ENCODE data around the gene F7. TPM values are rescaled to one million over a fixed set of nuclear protein-coding genes. Genes with fewer than 3 reads are reported as not detected.

Gene F7
- polyA plus RNA-seq, 2 of the 4 experiments (the other 2 are of a cell fraction) = 0.26 to 0.65 TPM

DNA sequence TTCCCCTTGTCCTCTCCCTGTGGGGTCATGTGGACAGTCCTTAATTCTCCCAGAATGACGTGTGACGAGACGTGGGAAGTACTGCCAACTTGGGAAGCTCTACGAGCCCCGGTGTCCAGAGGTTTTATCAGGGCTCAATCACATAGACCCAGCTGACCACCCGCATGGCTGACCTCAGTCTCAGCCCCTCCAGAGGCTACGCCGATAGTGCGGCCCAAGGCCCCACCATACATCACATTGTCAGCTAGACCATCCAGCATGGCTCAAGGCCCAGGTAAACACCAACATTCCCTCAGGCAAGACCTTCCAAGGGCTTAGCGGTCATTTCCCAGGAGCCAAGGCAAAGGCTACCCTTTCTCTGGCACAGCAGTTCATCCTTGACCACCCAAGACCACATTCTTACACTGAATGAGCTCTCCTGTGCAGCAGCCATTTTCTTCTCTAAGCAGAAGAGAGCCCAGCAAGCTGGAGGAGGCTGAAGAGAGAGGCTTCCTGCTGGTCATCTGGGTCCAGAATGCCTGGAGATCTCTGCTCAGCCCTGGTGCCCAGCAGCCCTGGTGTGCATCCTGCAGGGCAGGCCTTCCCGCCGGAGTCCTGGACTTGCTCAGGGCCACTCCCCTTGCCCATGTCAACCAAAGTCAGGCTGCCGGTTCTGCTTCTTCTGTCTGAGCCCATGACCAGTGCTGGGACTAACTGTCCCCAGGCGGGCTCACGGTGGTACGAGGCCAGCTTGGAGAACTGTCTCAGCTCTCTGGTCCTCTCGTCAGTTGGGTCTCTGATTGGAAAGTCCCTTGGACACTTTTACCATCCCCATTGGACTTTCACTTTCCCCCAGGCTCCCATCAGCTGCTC, 9.1 kb downstream of the F7 start:
- ChIA-PET POLR2A (interaction anchor here (0.5 kb wide), 1 partner anchor 155 kb away, joined by 3 read pairs; no protein-coding TSS in a partner anchor), CTCF (interaction anchor here (0.9 to 2.0 kb wide), 3 partner anchors 9 to 81 kb away, joined by 3 to 5 read pairs (median 3); no protein-coding TSS in a partner anchor)
- Histone ChIP-seq H3K4me1 (no peaks in the 10 kb centered on the region), H3K4me3 (no peak overlapping the region), H3K27ac (no peak overlapping the region), H3K9me3 (no peaks in the 10 kb centered on the region), H3K4me2 (no peak overlapping the region)
- 81% methylated on average over 11 of the region's 17 CpGs for WGBS (ENCODE audit: missing lambda C conversion rate)
- FAIRE-seq (no peak), DNase-seq (ENCODE audit: low read depth in 1 of 2, low spot score in 1 of 2) (no peak), ATAC-seq (no peak)
- TF ChIP-seq TFCP2L1 (CRISPR knock-in tag; IDR thresholded peaks at IDR 0.05) (no peak), PHF8 (IDR thresholded peaks at IDR 0.05; ENCODE audit: borderline replicate concordance, low read depth) (no peak), ESRRA (IDR thresholded peaks at IDR 0.05; ENCODE audit: borderline replicate concordance, low read length) (no peak), FOSB (CRISPR knock-in tag; IDR thresholded peaks at IDR 0.05) (no peak), RCOR1 (IDR thresholded peaks at IDR 0.05; ENCODE audit: low read depth, low read length) (no peak), NFE2L2 (conservative IDR thresholded peaks at IDR 0.05; ENCODE audit: low read length) (no peak), SMC3 (IDR thresholded peaks at IDR 0.05) (no peak), GATA3 (IDR thresholded peaks at IDR 0.05; ENCODE audit: borderline replicate concordance) (no peak)
- TF ChIP-seq, protein P1, sequence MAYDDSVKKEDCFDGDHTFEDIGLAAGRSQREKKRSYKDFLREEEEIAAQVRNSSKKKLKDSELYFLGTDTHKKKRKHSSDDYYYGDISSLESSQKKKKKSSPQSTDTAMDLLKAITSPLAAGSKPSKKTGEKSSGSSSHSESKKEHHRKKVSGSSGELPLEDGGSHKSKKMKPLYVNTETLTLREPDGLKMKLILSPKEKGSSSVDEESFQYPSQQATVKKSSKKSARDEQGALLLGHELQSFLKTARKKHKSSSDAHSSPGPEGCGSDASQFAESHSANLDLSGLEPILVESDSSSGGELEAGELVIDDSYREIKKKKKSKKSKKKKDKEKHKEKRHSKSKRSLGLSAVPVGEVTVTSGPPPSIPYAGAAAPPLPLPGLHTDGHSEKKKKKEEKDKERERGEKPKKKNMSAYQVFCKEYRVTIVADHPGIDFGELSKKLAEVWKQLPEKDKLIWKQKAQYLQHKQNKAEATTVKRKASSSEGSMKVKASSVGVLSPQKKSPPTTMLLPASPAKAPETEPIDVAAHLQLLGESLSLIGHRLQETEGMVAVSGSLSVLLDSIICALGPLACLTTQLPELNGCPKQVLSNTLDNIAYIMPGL (CRISPR knock-in tag; IDR thresholded peaks at IDR 0.05; ENCODE audit: borderline replicate concordance) = no peak
- TF ChIP-seq, protein P2, sequence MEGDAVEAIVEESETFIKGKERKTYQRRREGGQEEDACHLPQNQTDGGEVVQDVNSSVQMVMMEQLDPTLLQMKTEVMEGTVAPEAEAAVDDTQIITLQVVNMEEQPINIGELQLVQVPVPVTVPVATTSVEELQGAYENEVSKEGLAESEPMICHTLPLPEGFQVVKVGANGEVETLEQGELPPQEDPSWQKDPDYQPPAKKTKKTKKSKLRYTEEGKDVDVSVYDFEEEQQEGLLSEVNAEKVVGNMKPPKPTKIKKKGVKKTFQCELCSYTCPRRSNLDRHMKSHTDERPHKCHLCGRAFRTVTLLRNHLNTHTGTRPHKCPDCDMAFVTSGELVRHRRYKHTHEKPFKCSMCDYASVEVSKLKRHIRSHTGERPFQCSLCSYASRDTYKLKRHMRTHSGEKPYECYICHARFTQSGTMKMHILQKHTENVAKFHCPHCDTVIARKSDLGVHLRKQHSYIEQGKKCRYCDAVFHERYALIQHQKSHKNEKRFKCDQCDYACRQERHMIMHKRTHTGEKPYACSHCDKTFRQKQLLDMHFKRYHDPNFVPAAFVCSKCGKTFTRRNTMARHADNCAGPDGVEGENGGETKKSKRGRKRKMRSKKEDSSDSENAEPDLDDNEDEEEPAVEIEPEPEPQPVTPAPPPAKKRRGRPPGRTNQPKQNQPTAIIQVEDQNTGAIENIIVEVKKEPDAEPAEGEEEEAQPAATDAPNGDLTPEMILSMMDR (IDR thresholded peaks at IDR 0.05) = no peak
- TF ChIP-seq, protein P3, sequence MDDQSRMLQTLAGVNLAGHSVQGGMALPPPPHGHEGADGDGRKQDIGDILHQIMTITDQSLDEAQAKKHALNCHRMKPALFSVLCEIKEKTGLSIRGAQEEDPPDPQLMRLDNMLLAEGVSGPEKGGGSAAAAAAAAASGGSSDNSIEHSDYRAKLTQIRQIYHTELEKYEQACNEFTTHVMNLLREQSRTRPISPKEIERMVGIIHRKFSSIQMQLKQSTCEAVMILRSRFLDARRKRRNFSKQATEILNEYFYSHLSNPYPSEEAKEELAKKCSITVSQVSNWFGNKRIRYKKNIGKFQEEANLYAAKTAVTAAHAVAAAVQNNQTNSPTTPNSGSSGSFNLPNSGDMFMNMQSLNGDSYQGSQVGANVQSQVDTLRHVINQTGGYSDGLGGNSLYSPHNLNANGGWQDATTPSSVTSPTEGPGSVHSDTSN (IDR thresholded peaks at IDR 0.05) = no peak

DNA sequence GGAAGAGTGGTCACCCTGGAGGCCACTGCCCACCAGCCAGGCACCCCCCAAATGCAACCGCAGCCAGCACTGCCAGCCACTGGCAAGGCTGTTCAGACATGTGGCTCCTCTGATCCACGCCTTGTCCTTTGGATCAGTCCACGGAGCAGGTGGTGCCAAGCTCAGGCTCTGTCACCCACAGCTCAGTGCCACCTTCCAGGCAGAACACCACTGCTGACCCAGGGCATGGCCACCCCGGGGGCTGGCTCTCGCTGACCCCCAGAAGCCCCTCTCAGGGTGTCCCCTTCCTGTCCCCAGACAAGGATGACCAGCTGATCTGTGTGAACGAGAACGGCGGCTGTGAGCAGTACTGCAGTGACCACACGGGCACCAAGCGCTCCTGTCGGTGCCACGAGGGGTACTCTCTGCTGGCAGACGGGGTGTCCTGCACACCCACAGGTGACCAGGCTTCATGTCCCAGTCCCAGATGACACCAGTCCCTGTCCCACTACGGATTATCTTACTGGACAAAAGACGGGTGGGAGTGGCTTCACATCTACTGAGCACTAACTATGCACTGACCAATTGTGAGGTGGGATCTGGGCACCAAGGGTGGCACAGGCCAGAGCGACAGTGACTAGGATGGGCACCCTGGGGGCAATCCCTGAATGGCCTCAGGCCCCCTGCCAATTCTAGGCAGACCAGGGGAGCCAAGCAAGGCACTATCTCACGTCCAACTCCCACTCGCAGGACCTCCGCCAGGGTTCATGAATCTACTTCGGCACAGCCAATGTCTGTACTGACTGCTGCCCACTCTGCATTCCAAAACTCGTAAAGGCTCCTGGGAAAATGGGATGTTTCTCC, 10.0 kb downstream of the F7 start:
- ATAC-seq (no peak), FAIRE-seq (no peak), DNase-seq (ENCODE audit: low read depth in 1 of 2, low spot score in 1 of 2) (no peak)
- no peak overlapping the region for H3K27ac ChIP-seq
- TF ChIP-seq CHD4 (IDR thresholded peaks at IDR 0.05; ENCODE audit: borderline replicate concordance) (no peak), KDM1A (IDR thresholded peaks at IDR 0.05; ENCODE audit: low read depth) (no peak), PHF8 (IDR thresholded peaks at IDR 0.05; ENCODE audit: borderline replicate concordance, low read depth) (no peak), HOXA7 (CRISPR knock-in tag; IDR thresholded peaks at IDR 0.05) (no peak), JUN (IDR thresholded peaks at IDR 0.05) (no peak), HEYL (CRISPR knock-in tag; IDR thresholded peaks at IDR 0.05) (no peak), SREBF2 (IDR thresholded peaks at IDR 0.05) (no peak), HOXB13 (CRISPR knock-in tag; IDR thresholded peaks at IDR 0.05; ENCODE audit: low read depth) (no peak)
- TF ChIP-seq, protein P4, sequence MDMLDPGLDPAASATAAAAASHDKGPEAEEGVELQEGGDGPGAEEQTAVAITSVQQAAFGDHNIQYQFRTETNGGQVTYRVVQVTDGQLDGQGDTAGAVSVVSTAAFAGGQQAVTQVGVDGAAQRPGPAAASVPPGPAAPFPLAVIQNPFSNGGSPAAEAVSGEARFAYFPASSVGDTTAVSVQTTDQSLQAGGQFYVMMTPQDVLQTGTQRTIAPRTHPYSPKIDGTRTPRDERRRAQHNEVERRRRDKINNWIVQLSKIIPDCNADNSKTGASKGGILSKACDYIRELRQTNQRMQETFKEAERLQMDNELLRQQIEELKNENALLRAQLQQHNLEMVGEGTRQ (IDR thresholded peaks at IDR 0.05) = no peak
- H3K4me2 ChIP-seq = no peak overlapping the region
- WGBS (ENCODE audit: missing lambda C conversion rate) = 54% methylated on average over 7 of the region's 21 CpGs
- H3K4me3 ChIP-seq = no peak overlapping the region
- POLR2A ChIA-PET = interaction anchor here (0.5 kb wide), 1 partner anchor 154 kb away, joined by 3 read pairs; no protein-coding TSS in a partner anchor
- no peaks in the 10 kb centered on the region for H3K9me3 ChIP-seq
- H3K4me1 ChIP-seq = no peaks in the 10 kb centered on the region
- CTCF ChIA-PET = interaction anchor here (2.0 kb wide), 1 partner anchor 8 kb away, joined by 5 read pairs; no protein-coding TSS in a partner anchor

Data from A549 (cell line).